Measurements from ENCODE around the gene TECPR2. TPM values are rescaled to one million over a fixed set of nuclear protein-coding genes. Genes with fewer than 3 reads are reported as not detected.

TECPR2 gene
- total RNA-seq, 1 experiment from 2014 or later, result 9.3 TPM

DNA sequence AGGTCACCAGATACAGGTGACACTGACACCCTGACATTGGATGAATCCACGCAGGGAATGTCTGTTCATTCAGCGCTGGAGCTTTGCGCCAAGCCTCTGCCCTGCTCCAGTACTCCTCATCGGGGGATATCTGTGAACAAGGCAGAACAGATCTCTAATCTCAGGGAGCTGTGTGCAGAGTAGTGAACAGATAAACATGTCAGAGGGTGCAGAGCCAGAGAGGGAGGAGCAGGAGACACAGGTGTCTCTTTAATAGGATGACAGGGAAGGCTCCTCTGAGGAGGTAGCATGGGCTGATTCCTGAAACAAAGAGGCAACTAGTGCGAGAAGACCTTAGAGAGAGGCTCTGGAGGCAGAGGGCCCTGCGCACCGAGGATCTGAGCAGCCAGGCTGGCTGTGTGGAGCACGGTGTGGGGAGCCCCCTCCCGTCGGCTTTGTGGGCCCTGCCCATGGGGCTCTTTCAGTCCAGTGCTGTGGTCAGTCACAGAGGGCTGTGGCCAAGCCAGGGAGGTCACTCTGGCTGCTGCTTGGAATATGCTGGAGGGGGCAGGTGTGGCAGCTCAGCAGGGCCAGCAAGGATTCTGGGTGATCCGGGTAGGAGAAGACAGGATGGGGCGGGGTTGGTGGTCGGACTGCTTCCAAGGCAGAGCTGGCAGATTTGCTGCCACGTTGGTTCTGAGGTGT lies 55.6 kb downstream of the TECPR2 start:
- H3K4me3 ChIP-seq (ENCODE audit: low read depth, low read length), result no peak overlapping the region
- ChIA-PET CTCF (no interaction called here), POLR2A (no interaction called here)
- intact Hi-C loops (cut with micrococcal nuclease; ENCODE audit: unreplicated experiment), result no loop called here
- Mint-ChIP-seq H3K4me3 (ENCODE audit: unreplicated experiment) (no peak overlapping the region), H3K4me1 (ENCODE audit: low read depth, unreplicated experiment) (no peaks in the 10 kb centered on the region), H3K27me3 (ENCODE audit: insufficient read depth, unreplicated experiment) (no peaks in the 10 kb centered on the region), H3K36me3 (ENCODE audit: insufficient read depth, unreplicated experiment) (no peaks in the 10 kb centered on the region), H3K9me3 (ENCODE audit: unreplicated experiment) (no peaks in the 10 kb centered on the region), H3K27ac (ENCODE audit: unreplicated experiment) (no peak overlapping the region)
- no peaks in the 10 kb centered on the region for H3K36me3 ChIP-seq (ENCODE audit: control insufficient read depth, insufficient read depth, low read length)
- H3K27me3 ChIP-seq (replicated peaks; ENCODE audit: control insufficient read depth, insufficient read depth, low read length), result no peaks in the 10 kb centered on the region
- no peak for DNase-seq
- no TSS peak for BruUV-seq (replicated peaks)
- TF ChIP-seq, protein P1, sequence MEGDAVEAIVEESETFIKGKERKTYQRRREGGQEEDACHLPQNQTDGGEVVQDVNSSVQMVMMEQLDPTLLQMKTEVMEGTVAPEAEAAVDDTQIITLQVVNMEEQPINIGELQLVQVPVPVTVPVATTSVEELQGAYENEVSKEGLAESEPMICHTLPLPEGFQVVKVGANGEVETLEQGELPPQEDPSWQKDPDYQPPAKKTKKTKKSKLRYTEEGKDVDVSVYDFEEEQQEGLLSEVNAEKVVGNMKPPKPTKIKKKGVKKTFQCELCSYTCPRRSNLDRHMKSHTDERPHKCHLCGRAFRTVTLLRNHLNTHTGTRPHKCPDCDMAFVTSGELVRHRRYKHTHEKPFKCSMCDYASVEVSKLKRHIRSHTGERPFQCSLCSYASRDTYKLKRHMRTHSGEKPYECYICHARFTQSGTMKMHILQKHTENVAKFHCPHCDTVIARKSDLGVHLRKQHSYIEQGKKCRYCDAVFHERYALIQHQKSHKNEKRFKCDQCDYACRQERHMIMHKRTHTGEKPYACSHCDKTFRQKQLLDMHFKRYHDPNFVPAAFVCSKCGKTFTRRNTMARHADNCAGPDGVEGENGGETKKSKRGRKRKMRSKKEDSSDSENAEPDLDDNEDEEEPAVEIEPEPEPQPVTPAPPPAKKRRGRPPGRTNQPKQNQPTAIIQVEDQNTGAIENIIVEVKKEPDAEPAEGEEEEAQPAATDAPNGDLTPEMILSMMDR (IDR thresholded peaks at IDR 0.05; ENCODE audit: insufficient read depth in 1 of 2, low read depth in 1 of 2, low read length in 1 of 2, severe bottlenecking in 1 of 2, unreplicated experiment in 1 of 2), result no peak
- H3K4me1 ChIP-seq, result no peaks in the 10 kb centered on the region
- no peaks in the 10 kb centered on the region for H3K9me3 ChIP-seq

DNA sequence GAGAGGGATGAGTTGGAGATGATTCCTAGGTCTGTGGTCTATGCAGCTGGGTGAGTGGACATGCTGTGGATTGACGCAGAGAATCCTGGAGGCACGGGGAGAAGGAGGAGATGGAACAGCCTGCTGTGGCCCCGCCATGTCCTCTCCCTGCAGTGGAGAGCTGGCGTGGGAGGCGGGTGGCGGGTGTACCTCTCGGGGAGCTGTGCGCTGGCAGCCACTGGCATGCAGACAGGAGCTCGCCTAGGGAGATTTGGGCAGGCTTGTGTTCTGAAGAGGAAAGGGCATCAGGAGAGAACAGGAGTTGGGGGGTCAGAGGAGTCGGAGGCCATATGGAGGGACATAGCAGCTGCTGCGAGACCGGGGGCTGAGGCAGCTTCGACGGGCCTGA lies 56.1 kb downstream of the TECPR2 start:
- no peaks in the 10 kb centered on the region for H3K4me1 Mint-ChIP-seq (ENCODE audit: low read depth, unreplicated experiment)
- DNase-seq, result no peak
- no peaks in the 10 kb centered on the region for H3K9me3 ChIP-seq
- ChIA-PET POLR2A (no interaction called here), CTCF (no interaction called here)
- H3K36me3 Mint-ChIP-seq (ENCODE audit: insufficient read depth, unreplicated experiment), result no peaks in the 10 kb centered on the region
- H3K27me3 Mint-ChIP-seq (ENCODE audit: insufficient read depth, unreplicated experiment), result no peaks in the 10 kb centered on the region
- H3K9me3 Mint-ChIP-seq (ENCODE audit: unreplicated experiment), result no peaks in the 10 kb centered on the region
- no peak overlapping the region for H3K4me3 ChIP-seq (ENCODE audit: low read depth, low read length)
- BruUV-seq (replicated peaks), result no TSS peak
- TF ChIP-seq, protein P1 (IDR thresholded peaks at IDR 0.05; ENCODE audit: insufficient read depth in 1 of 2, low read depth in 1 of 2, low read length in 1 of 2, severe bottlenecking in 1 of 2, unreplicated experiment in 1 of 2), result no peak
- H3K27me3 ChIP-seq (replicated peaks; ENCODE audit: control insufficient read depth, insufficient read depth, low read length), result no peaks in the 10 kb centered on the region
- no peaks in the 10 kb centered on the region for H3K4me1 ChIP-seq
- intact Hi-C loops (cut with micrococcal nuclease; ENCODE audit: unreplicated experiment), result no loop called here
- no peaks in the 10 kb centered on the region for H3K36me3 ChIP-seq (ENCODE audit: control insufficient read depth, insufficient read depth, low read length)
- no peak overlapping the region for H3K4me3 Mint-ChIP-seq (ENCODE audit: unreplicated experiment)
- no peak overlapping the region for H3K27ac Mint-ChIP-seq (ENCODE audit: unreplicated experiment)

DNA sequence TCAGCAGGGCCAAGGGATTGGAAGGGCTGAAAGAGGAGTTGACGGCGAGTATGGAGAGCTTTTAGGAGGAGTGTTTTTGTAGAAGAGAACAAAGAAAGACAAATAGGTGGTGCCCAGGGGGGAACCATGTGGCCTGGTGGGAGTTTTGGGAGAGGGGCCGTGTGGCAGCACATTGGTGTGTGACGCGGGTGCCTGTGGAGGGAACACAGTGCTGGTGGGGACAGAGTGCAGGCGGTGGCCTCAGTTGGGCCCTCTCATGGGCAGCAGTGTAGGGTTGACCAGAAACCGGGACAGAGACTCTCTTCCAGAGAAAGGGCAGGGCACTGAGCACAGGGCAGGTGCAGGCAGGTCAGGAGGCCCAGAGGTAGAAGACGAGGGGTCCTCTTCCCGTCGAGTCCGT lies 56.5 kb downstream of the TECPR2 start:
- Histone ChIP-seq H3K4me1 (no peaks in the 10 kb centered on the region), H3K36me3 (ENCODE audit: control insufficient read depth, insufficient read depth, low read length) (no peaks in the 10 kb centered on the region), H3K4me3 (ENCODE audit: low read depth, low read length) (no peak overlapping the region), H3K9me3 (no peaks in the 10 kb centered on the region), H3K27me3 (replicated peaks; ENCODE audit: control insufficient read depth, insufficient read depth, low read length) (no peaks in the 10 kb centered on the region)
- ChIA-PET CTCF (no interaction called here), POLR2A (no interaction called here)
- Mint-ChIP-seq H3K27me3 (ENCODE audit: insufficient read depth, unreplicated experiment) (no peaks in the 10 kb centered on the region), H3K4me3 (ENCODE audit: unreplicated experiment) (no peak overlapping the region), H3K36me3 (ENCODE audit: insufficient read depth, unreplicated experiment) (no peaks in the 10 kb centered on the region), H3K27ac (ENCODE audit: unreplicated experiment) (no peak overlapping the region), H3K9me3 (ENCODE audit: unreplicated experiment) (no peaks in the 10 kb centered on the region), H3K4me1 (ENCODE audit: low read depth, unreplicated experiment) (no peaks in the 10 kb centered on the region)
- TF ChIP-seq, protein P1 (IDR thresholded peaks at IDR 0.05; ENCODE audit: insufficient read depth in 1 of 2, low read depth in 1 of 2, low read length in 1 of 2, severe bottlenecking in 1 of 2, unreplicated experiment in 1 of 2), result no peak
- no TSS peak for BruUV-seq (replicated peaks)
- intact Hi-C loops (cut with micrococcal nuclease; ENCODE audit: unreplicated experiment), result no loop called here
- no peak for DNase-seq

Data from Caco-2 (cell line).